ENCODE results near the gene NR4A1. TPM values are rescaled to one million over a fixed set of nuclear protein-coding genes. Genes with fewer than 3 reads are reported as not detected.

Gene NR4A1
- total and polyA plus RNA-seq, 2 of the 13 experiments (the other 11 are each of a cell fraction or from before 2014, with no cell fraction given): 5.7 to 15.2 TPM

DNA sequence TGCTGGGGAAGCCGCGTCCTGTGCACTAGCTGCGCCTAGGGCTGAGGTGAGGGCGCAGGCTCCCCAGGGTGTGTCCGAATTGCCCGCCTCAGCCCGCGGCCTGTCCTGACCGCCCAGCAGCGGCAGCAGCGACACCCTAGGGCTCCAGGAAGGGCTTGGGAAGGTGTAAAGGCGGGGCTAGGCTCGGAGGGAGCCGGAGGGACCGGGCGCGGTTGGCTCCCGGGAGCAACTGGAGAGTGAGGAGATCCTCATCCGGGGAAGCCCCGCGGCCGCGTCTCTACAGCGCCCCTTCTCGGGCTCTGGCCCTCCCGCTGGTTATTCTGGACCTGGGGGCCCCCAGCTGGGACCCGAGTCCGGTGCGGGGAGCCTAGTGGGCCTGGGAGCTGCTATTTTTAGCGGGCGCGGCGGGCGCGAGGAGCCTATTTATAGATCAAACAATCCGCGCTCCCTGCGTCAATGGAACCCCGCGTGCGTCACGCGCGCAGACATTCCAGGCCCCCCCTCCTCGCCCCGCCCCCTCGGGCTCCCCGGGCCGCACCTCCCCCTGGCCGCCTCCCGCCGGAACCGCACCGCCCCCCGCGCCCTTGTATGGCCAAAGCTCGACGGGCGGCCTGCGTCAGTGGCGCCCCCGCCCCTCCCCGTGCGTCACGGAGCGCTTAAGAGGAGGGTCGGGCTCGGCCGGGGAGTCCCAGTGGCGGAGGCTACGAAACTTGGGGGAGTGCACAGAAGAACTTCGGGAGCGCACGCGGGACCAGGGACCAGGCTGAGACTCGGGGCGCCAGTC lies at the start of gene NR4A1 (continued):
- TF ChIP-seq, protein P1, sequence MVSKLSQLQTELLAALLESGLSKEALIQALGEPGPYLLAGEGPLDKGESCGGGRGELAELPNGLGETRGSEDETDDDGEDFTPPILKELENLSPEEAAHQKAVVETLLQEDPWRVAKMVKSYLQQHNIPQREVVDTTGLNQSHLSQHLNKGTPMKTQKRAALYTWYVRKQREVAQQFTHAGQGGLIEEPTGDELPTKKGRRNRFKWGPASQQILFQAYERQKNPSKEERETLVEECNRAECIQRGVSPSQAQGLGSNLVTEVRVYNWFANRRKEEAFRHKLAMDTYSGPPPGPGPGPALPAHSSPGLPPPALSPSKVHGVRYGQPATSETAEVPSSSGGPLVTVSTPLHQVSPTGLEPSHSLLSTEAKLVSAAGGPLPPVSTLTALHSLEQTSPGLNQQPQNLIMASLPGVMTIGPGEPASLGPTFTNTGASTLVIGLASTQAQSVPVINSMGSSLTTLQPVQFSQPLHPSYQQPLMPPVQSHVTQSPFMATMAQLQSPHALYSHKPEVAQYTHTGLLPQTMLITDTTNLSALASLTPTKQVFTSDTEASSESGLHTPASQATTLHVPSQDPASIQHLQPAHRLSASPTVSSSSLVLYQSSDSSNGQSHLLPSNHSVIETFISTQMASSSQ (IDR thresholded peaks at IDR 0.05; ENCODE audit: low read depth): no peak
- TF ChIP-seq, protein P1 (CRISPR knock-in tag; IDR thresholded peaks at IDR 0.05; ENCODE audit: borderline replicate concordance): peak; percentile 56; the same call in 1 of the 2 replicates
- TF ChIP-seq GRHL1 (CRISPR knock-in tag; conservative IDR thresholded peaks at IDR 0.05) (no peak), ZBTB3 (CRISPR knock-in tag; IDR thresholded peaks at IDR 0.05; ENCODE audit: borderline replicate concordance, low read depth) (0 out of 2 replicates have a peak, but pooled peaks have one; percentile 72), GATAD1 (CRISPR knock-in tag; IDR thresholded peaks at IDR 0.05) (no peak)
- TF ChIP-seq, protein P2, sequence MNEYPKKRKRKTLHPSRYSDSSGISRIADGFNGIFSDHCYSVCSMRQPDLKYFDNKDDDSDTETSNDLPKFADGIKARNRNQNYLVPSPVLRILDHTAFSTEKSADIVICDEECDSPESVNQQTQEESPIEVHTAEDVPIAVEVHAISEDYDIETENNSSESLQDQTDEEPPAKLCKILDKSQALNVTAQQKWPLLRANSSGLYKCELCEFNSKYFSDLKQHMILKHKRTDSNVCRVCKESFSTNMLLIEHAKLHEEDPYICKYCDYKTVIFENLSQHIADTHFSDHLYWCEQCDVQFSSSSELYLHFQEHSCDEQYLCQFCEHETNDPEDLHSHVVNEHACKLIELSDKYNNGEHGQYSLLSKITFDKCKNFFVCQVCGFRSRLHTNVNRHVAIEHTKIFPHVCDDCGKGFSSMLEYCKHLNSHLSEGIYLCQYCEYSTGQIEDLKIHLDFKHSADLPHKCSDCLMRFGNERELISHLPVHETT (CRISPR knock-in tag; conservative IDR thresholded peaks at IDR 0.05): 0 out of 2 replicates have a peak, but pooled peaks have one; percentile 20
- TF ChIP-seq, protein P3, sequence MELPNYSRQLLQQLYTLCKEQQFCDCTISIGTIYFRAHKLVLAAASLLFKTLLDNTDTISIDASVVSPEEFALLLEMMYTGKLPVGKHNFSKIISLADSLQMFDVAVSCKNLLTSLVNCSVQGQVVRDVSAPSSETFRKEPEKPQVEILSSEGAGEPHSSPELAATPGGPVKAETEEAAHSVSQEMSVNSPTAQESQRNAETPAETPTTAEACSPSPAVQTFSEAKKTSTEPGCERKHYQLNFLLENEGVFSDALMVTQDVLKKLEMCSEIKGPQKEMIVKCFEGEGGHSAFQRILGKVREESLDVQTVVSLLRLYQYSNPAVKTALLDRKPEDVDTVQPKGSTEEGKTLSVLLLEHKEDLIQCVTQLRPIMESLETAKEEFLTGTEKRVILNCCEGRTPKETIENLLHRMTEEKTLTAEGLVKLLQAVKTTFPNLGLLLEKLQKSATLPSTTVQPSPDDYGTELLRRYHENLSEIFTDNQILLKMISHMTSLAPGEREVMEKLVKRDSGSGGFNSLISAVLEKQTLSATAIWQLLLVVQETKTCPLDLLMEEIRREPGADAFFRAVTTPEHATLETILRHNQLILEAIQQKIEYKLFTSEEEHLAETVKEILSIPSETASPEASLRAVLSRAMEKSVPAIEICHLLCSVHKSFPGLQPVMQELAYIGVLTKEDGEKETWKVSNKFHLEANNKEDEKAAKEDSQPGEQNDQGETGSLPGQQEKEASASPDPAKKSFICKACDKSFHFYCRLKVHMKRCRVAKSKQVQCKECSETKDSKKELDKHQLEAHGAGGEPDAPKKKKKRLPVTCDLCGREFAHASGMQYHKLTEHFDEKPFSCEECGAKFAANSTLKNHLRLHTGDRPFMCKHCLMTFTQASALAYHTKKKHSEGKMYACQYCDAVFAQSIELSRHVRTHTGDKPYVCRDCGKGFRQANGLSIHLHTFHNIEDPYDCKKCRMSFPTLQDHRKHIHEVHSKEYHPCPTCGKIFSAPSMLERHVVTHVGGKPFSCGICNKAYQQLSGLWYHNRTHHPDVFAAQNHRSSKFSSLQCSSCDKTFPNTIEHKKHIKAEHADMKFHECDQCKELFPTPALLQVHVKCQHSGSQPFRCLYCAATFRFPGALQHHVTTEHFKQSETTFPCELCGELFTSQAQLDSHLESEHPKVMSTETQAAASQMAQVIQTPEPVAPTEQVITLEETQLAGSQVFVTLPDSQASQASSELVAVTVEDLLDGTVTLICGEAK (IDR thresholded peaks at IDR 0.05): no peak
- TF ChIP-seq, protein P3 (CRISPR knock-in tag; IDR thresholded peaks at IDR 0.05): no peak; the same call in 1 of the 2 replicates

Data from HepG2 (cell line).